HepG2 (cell line): Measurements from ENCODE around the gene EPHX1. TPM values are rescaled to one million over a fixed set of nuclear protein-coding genes. Genes with fewer than 3 reads are reported as not detected.
A peak's percentile ranks its signal among the peaks of the same experiment; 100 is the strongest.

Source experiments
- ATAC-seq: fragments of 200-7000 bp; cut with Tn5 transposase; 3 replicates; pipeline ENCODE4 v1.9.1; 2020; ENCODE audit warnings: mild to moderate bottlenecking, moderate library complexity
- BruUV-seq: library from RNA; stranded (reverse); fragments of 400-500 nt; replicated peaks from 2 replicates; lab custom pipeline; 2021; lab: Mats Ljungman, UMichigan
- CTCF ChIA-PET: fragments of 300-600 bp; formaldehyde crosslinking; extraction: SDS; loops from one replicate; lab custom pipeline; 2021; ENCODE audit warnings: low total read pairs, inconsistent platforms, low intra/inter-chr PET ratio; lab: Yijun Ruan, JAX
- POLR2A ChIA-PET: fragments of 350-600 bp; sonication (Branson Sonifier 250); formaldehyde crosslinking; loops from one replicate; lab custom pipeline; 2020; ENCODE audit warnings: antibody characterized with exemption, inconsistent platforms; lab: Yijun Ruan, JAX
- DNase-seq: peaks from one replicate; pipeline ENCODE4 v3.0.0-alpha.2; 2015; ENCODE audit warnings: low spot score
- FAIRE-seq: peaks from 3 replicates; lab custom pipeline; 2011; peaks lifted over from hg19 to GRCh38; lab: Jason Lieb, UNC
- H2AFZ ChIP-seq: one replicate; pipeline ENCODE4 v1.6.1; 2011; ENCODE audit warnings: low read length, inconsistent platforms
- H3K27ac ChIP-seq: fragments of 300-600 bp; 3 replicates; pipeline ENCODE4 v1.8.0; 2011; ENCODE audit warnings: mixed run types, mild to moderate bottlenecking, mixed read lengths, low read length, inconsistent platforms; ENCODE audit not compliant: insufficient read depth; ENCODE audit errors: extremely low read length
- H3K27me3 ChIP-seq, 2 experiments: fragments of 200-600 bp in 1 of 2; 2 replicates in 1 of 2; 3 replicates in 1 of 2; pipeline versions ENCODE4 v1.6.0 to v1.8.0; 2011; ENCODE audit warnings: low read length in 2 of 2, mild to moderate bottlenecking in 2 of 2, moderate library complexity in 2 of 2, inconsistent platforms in 1 of 2; ENCODE audit not compliant: insufficient read depth in 2 of 2, control insufficient read depth in 1 of 2
- H3K36me3 ChIP-seq, 2 experiments: fragments of 200-600 bp in 1 of 2; replicated peaks in 1 of 2; 2 replicates in 1 of 2; 3 replicates in 1 of 2; pipeline versions ENCODE4 v1.5.1 to v1.8.0; 2011; ENCODE audit warnings: low read length in 2 of 2, inconsistent platforms in 1 of 2; ENCODE audit not compliant: insufficient read depth in 2 of 2, control insufficient read depth in 1 of 2
- H3K4me1 ChIP-seq: 2 replicates; pipeline ENCODE4 v1.5.1; 2012; ENCODE audit warnings: low read length, inconsistent platforms; ENCODE audit not compliant: insufficient read depth
- H3K4me2 ChIP-seq: 2 replicates; pipeline ENCODE4 v1.6.0; 2011; ENCODE audit warnings: low read depth, low read length, inconsistent platforms
- H3K4me3 ChIP-seq, 3 experiments: fragments of 200-600 bp in 1 of 3; sonication (generic), shearing (Covaris generic) in 1 of 3; replicated peaks in 1 of 3; 2 replicates each; pipeline ENCODE4 v1.5.1; 2011 to 2016; ENCODE audit warnings: low read length in 3 of 3, inconsistent platforms in 2 of 3, low read depth in 2 of 3, mild to moderate bottlenecking in 2 of 3, control low read depth in 1 of 3, mixed read lengths in 1 of 3; ENCODE audit not compliant: insufficient read depth in 1 of 3
- H3K79me2 ChIP-seq: one replicate; pipeline ENCODE4 v1.6.1; 2011; ENCODE audit warnings: low read length, inconsistent platforms; ENCODE audit not compliant: insufficient read depth
- H3K9ac ChIP-seq: 2 replicates; pipeline ENCODE4 v1.6.0; 2011; ENCODE audit warnings: mild to moderate bottlenecking, low read depth, low read length, inconsistent platforms; ENCODE audit not compliant: insufficient read depth
- H3K9me3 ChIP-seq: 2 replicates; pipeline ENCODE4 v1.5.1; 2012; ENCODE audit warnings: mild to moderate bottlenecking, low read length
- H4K20me1 ChIP-seq: 2 replicates; pipeline ENCODE4 v1.6.0; 2011; ENCODE audit warnings: inconsistent platforms, mild to moderate bottlenecking, low read length, moderate library complexity; ENCODE audit not compliant: insufficient read depth
- ADNP ChIP-seq: sonication (generic); formaldehyde crosslinking; IDR thresholded peaks from 2 replicates; pipeline ENCODE4 v1.4.0; 2020; ENCODE audit warnings: missing genetic modification reagents
- BRF2 ChIP-seq: sonication (generic); formaldehyde crosslinking; IDR thresholded peaks from 2 replicates; pipeline ENCODE4 v1.8.1; 2022; ENCODE audit warnings: mild to moderate bottlenecking, missing genetic modification reagents
- DR1 ChIP-seq: sonication (generic); formaldehyde crosslinking; IDR thresholded peaks from 2 replicates; pipeline ENCODE4 v1.8.0; 2021; ENCODE audit warnings: mild to moderate bottlenecking, missing genetic modification reagents, inconsistent platforms
- FOXK1 ChIP-seq: sonication (generic); formaldehyde crosslinking; IDR thresholded peaks from 2 replicates; pipeline ENCODE4 v1.4.0; 2020; ENCODE audit warnings: low read depth, missing genetic modification reagents, borderline replicate concordance
- MAFK ChIP-seq, 2 experiments: IDR thresholded peaks in 1 of 2; conservative IDR thresholded peaks in 1 of 2; 2 replicates each; pipeline ENCODE4 v1.6.1; 2011; ENCODE audit warnings: improper control_type of control experiment in 2 of 2, low read length in 2 of 2
- TFE3 ChIP-seq: IDR thresholded peaks from 2 replicates; pipeline ENCODE4 v1.6.1; 2016
- ZNF142 ChIP-seq: sonication (generic); formaldehyde crosslinking; IDR thresholded peaks from 2 replicates; pipeline ENCODE4 v1.4.0; 2020; ENCODE audit warnings: missing genetic modification reagents
- ZNF567 ChIP-seq: sonication (generic); formaldehyde crosslinking; IDR thresholded peaks from 2 replicates; pipeline ENCODE4 v1.8.1; 2023; ENCODE audit warnings: mild to moderate bottlenecking, missing genetic modification reagents, borderline replicate concordance
- ZNF687 ChIP-seq: sonication (generic); formaldehyde crosslinking; IDR thresholded peaks from 2 replicates; pipeline ENCODE4 v1.5.1; 2020; ENCODE audit warnings: mild to moderate bottlenecking, missing genetic modification reagents, moderate library complexity
- WGBS: methylation state at CpG from one replicate; pipeline ENCODE4 v1.1.6; 2017; ENCODE audit warnings: low lambda C conversion rate; 5-methylcytosine and 5-hydroxymethylcytosine counted together
- in situ Hi-C: cut with HindIII; loops from 2 replicates; pipeline ENCODE4 v1.10.0; 2017; ENCODE audit warnings: low pct_unique_long_range_greater_than_20kb; ENCODE audit not compliant: extremely low pct_ligation_motif_present
- intact Hi-C: fragments of 100-400 bp; cut with micrococcal nuclease; formaldehyde crosslinking; loops from one replicate; pipeline ENCODE4 v1.10.0; 2022; ENCODE audit not compliant: unreplicated experiment
- polyA plus RNA-seq, 8 experiments: library from polyadenylated mRNA; depleted of rRNA in 3 of 8; stranded (reverse) in 7 of 8; unstranded in 1 of 8; fragments of >200 nt; fragmentation: Illumina TruSeq in 4 of 8; extraction: Trizol in 4 of 8; gene quantifications; 2 replicates each; pipeline versions ENCODE4 v1.2.1 to v1.2.3, GENCODE V29; 2011 to 2016; ENCODE audit warnings: low read depth in 4 of 8, missing spikeins in 1 of 8, mixed read lengths in 1 of 8; ENCODE audit not compliant: insufficient read depth in 1 of 8
- total RNA-seq, 5 experiments: library from RNA; depleted of rRNA; stranded (reverse); fragments of >200 nt; fragmentation: Illumina TruSeq; extraction: Trizol; gene quantifications; 2 replicates each; pipeline ENCODE4 v1.2.3, GENCODE V29; 2016; ENCODE audit warnings: low read depth in 1 of 5

The EPHX1 gene
- total and polyA plus RNA-seq, 2 of the 13 experiments (the other 11 are each of a cell fraction or from before 2014, with no cell fraction given) = 27.7 to 36.5 TPM

- BruUV-seq = no TSS peak
- Histone ChIP-seq H3K36me3 (peaks cover 0 to 3% of the 10 kb centered on the region in 2 experiments; a peak in 1 of 5 replicates), H3K27ac (peak overlapping the region; percentile 97), H3K4me2 (peak overlapping the region; percentile 75), H3K4me3 (peak overlapping the region; percentile 53 to 99 (median 73)), H3K9me3 (no peaks in the 10 kb centered on the region), H4K20me1 (peaks cover 21% of the 10 kb centered on the region), H3K27me3 (no peaks in the 10 kb centered on the region; a peak in 1 of 5 replicates), H3K4me1 (peaks cover 65% of the 10 kb centered on the region), H3K79me2 (peaks cover 42% of the 10 kb centered on the region), H2AFZ (peak overlapping the region; percentile 74), H3K9ac (peak overlapping the region; percentile 67)
- under 1% methylated on average over 18 of the region's 18 CpGs for WGBS
- POLR2A ChIA-PET = interaction anchor here (0.5 to 6.6 kb wide), 39 partner anchors 9 to 332 kb away, joined by 3 to 87 read pairs (median 5); partner anchors contain the start of genes ENAH, EPHX1, H3-3A and LEFTY1
- DNase-seq = no peak
- CTCF ChIA-PET = interaction anchor here (1.1 to 1.9 kb wide), 4 partner anchors 34 to 302 kb away, joined by 3 to 17 read pairs (median 6); no protein-coding TSS in a partner anchor
- intact Hi-C loops = loop anchor here (1.0 to 10.0 kb wide), 5 partner anchors 36 to 302 kb away; partner anchors contain the start of gene PYCR2
- peak; percentile 45 for ATAC-seq
- FAIRE-seq = no peak
- in situ Hi-C loops = no loop called here
- TF ChIP-seq ADNP (CRISPR knock-in tag) (no peak), ZNF687 (no peak), FOXK1 (CRISPR knock-in tag) (no peak), BRF2 (CRISPR knock-in tag) (no peak), TFE3 (CRISPR knock-in tag) (no peak), MAFK (conservative IDR thresholded peaks at IDR 0.05 in 1 of 2, IDR thresholded peaks at IDR 0.05 in 1 of 2; ENCODE audit: low read length in 2 of 2) (no peak), DR1 (CRISPR knock-in tag) (peak; percentile 62; the same call in 1 of the 2 replicates), ZNF142 (CRISPR knock-in tag) (peak; percentile 44; the same call in 1 of the 2 replicates), ZNF567 (CRISPR knock-in tag) (no peak)
These were observed 32.8 kb upstream of the EPHX1 start for GRCh38 chr1:225777058-225777582.
